Parathyroid adenoma (tissue), 2 donors: ENCODE data around the gene PTK6.

Experiments
- H2AFZ ChIP-seq: fragments of 300-600 bp; sonication (generic); one replicate; pipeline ENCODE4 v1.7.0; 2017; ENCODE audit warnings: antibody characterized with exemption, mild to moderate bottlenecking
- H3K27ac ChIP-seq: fragments of 300-600 bp; sonication (generic); one replicate; pipeline ENCODE4 v1.7.0; 2017
- H3K27me3 ChIP-seq: fragments of 300-600 bp; sonication (generic); one replicate; pipeline ENCODE4 v1.7.0; 2017; ENCODE audit warnings: low read length; ENCODE audit not compliant: control insufficient read depth, insufficient read depth
- H3K36me3 ChIP-seq: fragments of 300-600 bp; sonication (generic); one replicate; pipeline ENCODE4 v1.7.0; 2017; ENCODE audit warnings: low read length; ENCODE audit not compliant: control insufficient read depth, insufficient read depth
- H3K4me1 ChIP-seq: fragments of 300-600 bp; sonication (generic); one replicate; pipeline ENCODE4 v1.7.0; 2017; ENCODE audit warnings: control low read depth
- H3K4me2 ChIP-seq: fragments of 300-600 bp; sonication (generic); one replicate; pipeline ENCODE4 v1.7.0; 2017; ENCODE audit warnings: low read length
- H3K4me3 ChIP-seq: fragments of 300-600 bp; sonication (generic); one replicate; pipeline ENCODE4 v1.7.0; 2017; ENCODE audit warnings: low read depth, low read length
- H3K79me2 ChIP-seq: fragments of 300-600 bp; sonication (generic); one replicate; pipeline ENCODE4 v1.7.0; 2017; ENCODE audit warnings: control low read depth
- H3K9ac ChIP-seq: fragments of 300-600 bp; sonication (generic); one replicate; pipeline ENCODE4 v1.7.0; 2017; ENCODE audit warnings: mild to moderate bottlenecking
- H3K9me3 ChIP-seq: fragments of 300-600 bp; sonication (generic); one replicate; pipeline ENCODE4 v1.7.0; 2017; ENCODE audit warnings: low read length; ENCODE audit not compliant: control insufficient read depth
- TF ChIP-seq, protein P1 (sequence below): fragments of 300-600 bp; sonication (generic); IDR thresholded peaks from one replicate; pipeline ENCODE4 v1.7.0; 2017; ENCODE audit warnings: antibody characterized with exemption, mild to moderate bottlenecking
- donor health status: primary hyperparathyroidism.

Gene PTK6

GRCh38 chr20:63525185-63525584 is 12.0 kb downstream of the PTK6 start:
- peaks cover 8% of the 10 kb centered on the region for H3K4me1 ChIP-seq
- no peak overlapping the region for H3K9ac ChIP-seq
- H3K4me2 ChIP-seq: no peak overlapping the region
- no peaks in the 10 kb centered on the region for H3K36me3 ChIP-seq
- H3K27me3 ChIP-seq: no peaks in the 10 kb centered on the region
- TF ChIP-seq, protein P1, sequence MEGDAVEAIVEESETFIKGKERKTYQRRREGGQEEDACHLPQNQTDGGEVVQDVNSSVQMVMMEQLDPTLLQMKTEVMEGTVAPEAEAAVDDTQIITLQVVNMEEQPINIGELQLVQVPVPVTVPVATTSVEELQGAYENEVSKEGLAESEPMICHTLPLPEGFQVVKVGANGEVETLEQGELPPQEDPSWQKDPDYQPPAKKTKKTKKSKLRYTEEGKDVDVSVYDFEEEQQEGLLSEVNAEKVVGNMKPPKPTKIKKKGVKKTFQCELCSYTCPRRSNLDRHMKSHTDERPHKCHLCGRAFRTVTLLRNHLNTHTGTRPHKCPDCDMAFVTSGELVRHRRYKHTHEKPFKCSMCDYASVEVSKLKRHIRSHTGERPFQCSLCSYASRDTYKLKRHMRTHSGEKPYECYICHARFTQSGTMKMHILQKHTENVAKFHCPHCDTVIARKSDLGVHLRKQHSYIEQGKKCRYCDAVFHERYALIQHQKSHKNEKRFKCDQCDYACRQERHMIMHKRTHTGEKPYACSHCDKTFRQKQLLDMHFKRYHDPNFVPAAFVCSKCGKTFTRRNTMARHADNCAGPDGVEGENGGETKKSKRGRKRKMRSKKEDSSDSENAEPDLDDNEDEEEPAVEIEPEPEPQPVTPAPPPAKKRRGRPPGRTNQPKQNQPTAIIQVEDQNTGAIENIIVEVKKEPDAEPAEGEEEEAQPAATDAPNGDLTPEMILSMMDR: no peak
- no peak overlapping the region for H3K27ac ChIP-seq
- H3K79me2 ChIP-seq: no peaks in the 10 kb centered on the region
- no peaks in the 10 kb centered on the region for H3K9me3 ChIP-seq
- H2AFZ ChIP-seq: no peak overlapping the region
- no peak overlapping the region for H3K4me3 ChIP-seq

GRCh38 chr20:63522981-63523611 is 14.1 kb downstream of the PTK6 start:
- TF ChIP-seq, protein P1: no peak
- H3K4me2 ChIP-seq: no peak overlapping the region
- no peak overlapping the region for H3K9ac ChIP-seq
- H3K36me3 ChIP-seq: no peaks in the 10 kb centered on the region
- H3K4me3 ChIP-seq: no peak overlapping the region
- no peaks in the 10 kb centered on the region for H3K27me3 ChIP-seq
- H3K27ac ChIP-seq: no peak overlapping the region
- H2AFZ ChIP-seq: no peak overlapping the region
- no peaks in the 10 kb centered on the region for H3K9me3 ChIP-seq
- no peaks in the 10 kb centered on the region for H3K79me2 ChIP-seq
- H3K4me1 ChIP-seq: peaks cover 8% of the 10 kb centered on the region

DNA sequence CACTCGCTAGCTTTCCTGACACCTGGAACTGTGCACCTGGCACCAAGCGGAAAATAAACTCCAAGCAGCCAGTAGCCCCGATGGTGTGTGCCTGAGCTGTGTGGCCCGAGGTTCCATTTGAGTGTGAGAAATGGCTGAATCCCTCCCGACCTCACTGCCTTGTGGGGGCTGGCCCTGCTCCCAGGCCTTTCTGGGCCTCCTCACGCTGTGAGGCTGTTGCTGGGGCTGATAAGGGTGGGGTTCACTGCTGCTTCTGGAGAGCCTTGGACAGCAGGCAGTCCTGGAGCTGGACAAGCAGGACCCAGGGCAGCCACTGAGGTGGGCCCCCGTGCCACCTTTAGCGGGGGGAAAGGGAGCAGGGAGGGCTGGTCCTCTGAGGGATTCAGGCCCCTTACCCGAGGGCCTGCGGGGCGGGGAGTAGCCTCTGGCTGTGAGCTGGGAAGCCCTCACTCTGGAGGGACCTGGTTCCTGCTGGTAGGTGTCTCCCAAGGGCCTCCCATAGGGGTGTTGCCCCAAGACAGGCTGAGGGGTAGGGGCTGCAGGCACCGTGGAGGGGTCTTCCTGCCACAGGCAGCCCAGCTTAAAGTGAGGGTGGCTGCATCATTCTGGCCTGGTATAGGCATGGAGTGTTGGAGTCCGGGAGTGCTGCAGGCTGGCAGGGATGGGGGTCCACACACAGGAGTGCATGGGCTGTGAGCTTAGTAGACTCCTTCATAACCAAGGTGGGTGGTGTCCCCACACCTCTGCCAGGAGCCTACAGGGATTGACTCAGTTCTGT is 14.9 kb downstream of the PTK6 start:
- H3K4me3 ChIP-seq: no peak overlapping the region
- peaks cover 8% of the 10 kb centered on the region for H3K4me1 ChIP-seq
- H3K9me3 ChIP-seq: no peaks in the 10 kb centered on the region
- H3K36me3 ChIP-seq: no peaks in the 10 kb centered on the region
- no peak overlapping the region for H3K9ac ChIP-seq
- H3K27ac ChIP-seq: no peak overlapping the region
- TF ChIP-seq, protein P1: no peak
- peak overlapping the region; percentile 51 for H3K4me2 ChIP-seq
- no peaks in the 10 kb centered on the region for H3K27me3 ChIP-seq
- no peak overlapping the region for H2AFZ ChIP-seq
- no peaks in the 10 kb centered on the region for H3K79me2 ChIP-seq

- Histone ChIP-seq H3K4me2 (peak overlapping the region; percentile 85), H3K36me3 (no peaks in the 10 kb centered on the region), H3K27ac (no peak overlapping the region), H2AFZ (no peak overlapping the region), H3K4me1 (peaks cover 8% of the 10 kb centered on the region), H3K9me3 (no peaks in the 10 kb centered on the region), H3K27me3 (no peaks in the 10 kb centered on the region), H3K9ac (no peak overlapping the region), H3K79me2 (no peaks in the 10 kb centered on the region), H3K4me3 (peak overlapping the region; percentile 77)
- TF ChIP-seq, protein P1: no peak
Measured at GRCh38 chr20:63521602-63522001, 15.6 kb downstream of the PTK6 start.
